ENCODE data around the gene UGT1A6. TPM values are rescaled to one million over a fixed set of nuclear protein-coding genes. Genes with fewer than 3 reads are reported as not detected.
"Not testable (repeated sequence)": the region's sequence is repeated elsewhere in the genome, so short reads cannot be mapped to it uniquely, and the experiment has no call there.

Gene UGT1A6
- polyA plus RNA-seq, 2 of the 4 experiments (the other 2 are of a cell fraction) = 2.5 to 3.5 TPM

DNA sequence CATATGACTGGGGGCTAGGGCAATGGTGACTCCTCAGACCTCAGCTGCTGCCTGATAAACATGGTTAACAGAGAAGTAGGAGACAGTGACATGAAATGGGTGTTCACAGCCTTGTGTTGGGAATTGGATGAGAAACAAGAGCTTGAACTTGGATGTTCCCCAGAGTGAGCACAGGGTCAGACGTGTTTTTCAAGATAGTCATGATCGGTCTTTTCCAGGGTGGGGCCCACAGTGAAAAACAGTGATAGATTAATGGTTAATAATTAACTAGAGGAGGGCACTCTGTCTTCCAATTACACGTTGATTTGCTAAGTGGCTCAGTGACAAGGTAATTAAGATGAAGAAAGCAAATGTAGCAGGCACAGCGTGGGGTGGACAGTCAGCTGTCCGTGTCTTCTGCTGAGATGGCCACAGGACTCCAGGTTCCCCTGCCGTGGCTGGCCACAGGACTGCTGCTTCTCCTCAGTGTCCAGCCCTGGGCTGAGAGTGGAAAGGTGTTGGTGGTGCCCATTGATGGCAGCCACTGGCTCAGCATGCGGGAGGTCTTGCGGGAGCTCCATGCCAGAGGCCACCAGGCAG lies 36.1 kb downstream of the UGT1A6 start, which contains the start of gene UGT1A3:
TSS of gene UGT1A3 (plus strand) at position 320 of the 579 bp plus-strand sequence. CDS start at position 405, 85 bp downstream.
- 85% methylated on average over 8 of the region's 8 CpGs for WGBS (ENCODE audit: missing lambda C conversion rate)
- no peak for TF ChIP-seq KDM5A (IDR thresholded peaks at IDR 0.05)
- TF ChIP-seq TP53 (CRISPR knock-in tag; IDR thresholded peaks at IDR 0.05) = no peak
- TF ChIP-seq FOXS1 (CRISPR knock-in tag; IDR thresholded peaks at IDR 0.05) = no peak
- no peak for TF ChIP-seq HDAC2 (IDR thresholded peaks at IDR 0.05)
- no peak for TF ChIP-seq RFX5 (IDR thresholded peaks at IDR 0.05)
- no peak for TF ChIP-seq JUNB (IDR thresholded peaks at IDR 0.05)
- TF ChIP-seq EP300 (IDR thresholded peaks at IDR 0.05) = no peak
- TF ChIP-seq HOXB5 (CRISPR knock-in tag; IDR thresholded peaks at IDR 0.05) = no peak
- no peak for TF ChIP-seq PHF8 (IDR thresholded peaks at IDR 0.05; ENCODE audit: borderline replicate concordance, low read depth)
- no peak for TF ChIP-seq CHD2 (IDR thresholded peaks at IDR 0.05; ENCODE audit: low read length, partially characterized antibody)
- TF ChIP-seq NPAS2 (CRISPR knock-in tag; IDR thresholded peaks at IDR 0.05; ENCODE audit: borderline replicate concordance) = no peak
- TF ChIP-seq EHMT2 (IDR thresholded peaks at IDR 0.05; ENCODE audit: low read depth) = no peak
- TF ChIP-seq, protein P1, sequence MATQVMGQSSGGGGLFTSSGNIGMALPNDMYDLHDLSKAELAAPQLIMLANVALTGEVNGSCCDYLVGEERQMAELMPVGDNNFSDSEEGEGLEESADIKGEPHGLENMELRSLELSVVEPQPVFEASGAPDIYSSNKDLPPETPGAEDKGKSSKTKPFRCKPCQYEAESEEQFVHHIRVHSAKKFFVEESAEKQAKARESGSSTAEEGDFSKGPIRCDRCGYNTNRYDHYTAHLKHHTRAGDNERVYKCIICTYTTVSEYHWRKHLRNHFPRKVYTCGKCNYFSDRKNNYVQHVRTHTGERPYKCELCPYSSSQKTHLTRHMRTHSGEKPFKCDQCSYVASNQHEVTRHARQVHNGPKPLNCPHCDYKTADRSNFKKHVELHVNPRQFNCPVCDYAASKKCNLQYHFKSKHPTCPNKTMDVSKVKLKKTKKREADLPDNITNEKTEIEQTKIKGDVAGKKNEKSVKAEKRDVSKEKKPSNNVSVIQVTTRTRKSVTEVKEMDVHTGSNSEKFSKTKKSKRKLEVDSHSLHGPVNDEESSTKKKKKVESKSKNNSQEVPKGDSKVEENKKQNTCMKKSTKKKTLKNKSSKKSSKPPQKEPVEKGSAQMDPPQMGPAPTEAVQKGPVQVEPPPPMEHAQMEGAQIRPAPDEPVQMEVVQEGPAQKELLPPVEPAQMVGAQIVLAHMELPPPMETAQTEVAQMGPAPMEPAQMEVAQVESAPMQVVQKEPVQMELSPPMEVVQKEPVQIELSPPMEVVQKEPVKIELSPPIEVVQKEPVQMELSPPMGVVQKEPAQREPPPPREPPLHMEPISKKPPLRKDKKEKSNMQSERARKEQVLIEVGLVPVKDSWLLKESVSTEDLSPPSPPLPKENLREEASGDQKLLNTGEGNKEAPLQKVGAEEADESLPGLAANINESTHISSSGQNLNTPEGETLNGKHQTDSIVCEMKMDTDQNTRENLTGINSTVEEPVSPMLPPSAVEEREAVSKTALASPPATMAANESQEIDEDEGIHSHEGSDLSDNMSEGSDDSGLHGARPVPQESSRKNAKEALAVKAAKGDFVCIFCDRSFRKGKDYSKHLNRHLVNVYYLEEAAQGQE (IDR thresholded peaks at IDR 0.05) = no peak
- TF ChIP-seq SREBF2 (IDR thresholded peaks at IDR 0.05) = no peak
- TF ChIP-seq ESRRA (IDR thresholded peaks at IDR 0.05; ENCODE audit: borderline replicate concordance, low read length) = no peak
- no peak for TF ChIP-seq RCOR1 (IDR thresholded peaks at IDR 0.05; ENCODE audit: low read depth, low read length)
- TF ChIP-seq FOSL2 (IDR thresholded peaks at IDR 0.05) = no peak
- TF ChIP-seq FOSL2 (CRISPR knock-in tag; IDR thresholded peaks at IDR 0.05) = no peak
- TF ChIP-seq HOXA7 (CRISPR knock-in tag; IDR thresholded peaks at IDR 0.05) = no peak
- peak within 1 kb of the TSS; percentile 41 to 60; a peak in 4 of 6 replicates for H3K27ac ChIP-seq
- 0 out of 3 replicates have a peak, but pooled peaks cover 4% of the 10 kb centered on the region for H3K9me3 ChIP-seq
- no peak for DNase-seq (ENCODE audit: low read depth in 1 of 2, low spot score in 1 of 2)
- ChIA-PET POLR2A (no interaction called here), CTCF (interaction anchor here (1.2 to 1.5 kb wide), 2 partner anchors 17 to 155 kb away, joined by 3 to 4 read pairs; no protein-coding TSS in a partner anchor)
- peaks cover 11% of the 10 kb centered on the region; the same call in 2 of the 3 replicates for H3K4me1 ChIP-seq
- no peak; a peak in 1 of 6 replicates for ATAC-seq
- H3K4me2 ChIP-seq = no peak within 1 kb of the TSS
- FAIRE-seq = no peak
- no peak within 1 kb of the TSS for H3K4me3 ChIP-seq

DNA sequence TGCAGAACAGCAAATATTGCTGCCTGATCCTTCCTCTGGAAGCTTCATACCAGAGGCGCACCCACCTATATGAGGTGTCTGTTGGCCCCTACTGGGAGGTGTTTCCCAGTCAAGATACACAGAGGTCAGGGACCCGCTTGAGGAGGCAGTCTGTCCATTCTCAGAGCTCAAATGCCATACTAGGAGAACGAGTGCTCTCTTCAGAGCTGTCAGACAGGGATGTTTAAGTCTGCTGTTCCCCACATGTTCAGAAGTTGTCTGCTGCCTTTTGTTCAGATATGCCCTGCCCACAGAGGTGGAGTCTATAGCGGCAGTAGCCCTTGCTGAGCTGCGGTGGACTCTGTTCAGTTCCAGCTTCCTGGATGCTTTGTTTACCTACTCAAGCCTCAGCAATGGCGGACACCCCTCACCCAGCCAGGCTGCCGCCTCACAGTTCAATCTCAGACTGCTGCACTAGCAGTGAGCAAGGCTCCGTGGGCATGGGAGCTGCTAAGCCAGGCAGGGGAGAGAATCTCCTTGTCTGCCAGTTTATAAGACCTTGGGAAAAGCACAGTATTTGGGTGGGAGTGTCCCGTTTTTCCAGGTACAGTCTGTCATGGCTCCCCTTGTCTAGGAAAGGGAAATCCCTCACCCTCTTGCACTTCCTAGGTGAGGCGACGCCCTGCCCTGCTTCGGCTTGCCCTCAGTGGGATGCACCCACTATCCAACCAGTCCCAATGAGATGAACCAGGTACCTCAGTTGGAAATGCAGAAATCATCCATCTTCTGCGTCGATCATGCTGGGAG lies 44.4 kb downstream of the UGT1A6 start:
- peaks cover 48% of the 10 kb centered on the region for H3K9me3 ChIP-seq
- not testable (repeated sequence) for FAIRE-seq
- WGBS (ENCODE audit: missing lambda C conversion rate) = 86% methylated on average over 14 of the region's 14 CpGs

DNA sequence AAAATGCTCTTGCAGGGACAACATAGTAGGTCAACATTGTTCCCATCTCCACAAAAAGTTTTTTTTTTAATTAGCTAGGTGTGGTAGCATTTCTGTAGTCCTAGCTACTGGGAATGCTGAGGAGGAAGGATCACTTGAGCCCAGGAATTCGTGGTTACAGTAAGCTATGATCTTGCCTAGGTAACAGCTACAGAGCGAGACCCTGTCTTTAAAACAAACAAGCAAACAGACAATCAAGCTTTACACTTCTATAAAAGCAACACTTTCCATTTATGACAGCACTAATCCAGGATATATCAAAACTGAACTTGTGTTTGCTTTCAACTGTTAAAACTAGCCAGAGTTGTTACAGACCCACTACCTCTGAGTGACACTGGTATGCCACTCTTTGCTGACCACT lies 48.2 kb downstream of the UGT1A6 start:
- Histone ChIP-seq H3K9me3 (peaks cover 64% of the 10 kb centered on the region), H3K4me1 (peaks cover 23% of the 10 kb centered on the region), H3K4me2 (no peak overlapping the region), H3K27ac (peak overlapping the region; percentile 64 to 89; a peak in 5 of 6 replicates), H3K4me3 (no peak overlapping the region)
- ChIA-PET CTCF (interaction anchor here (1.1 kb wide), 1 partner anchor 19 kb away, joined by 3 read pairs; no protein-coding TSS in a partner anchor), POLR2A (no interaction called here)
- ATAC-seq = no peak
- 86% methylated on average over 2 of the region's 2 CpGs for WGBS (ENCODE audit: missing lambda C conversion rate)
- DNase-seq (ENCODE audit: low read depth in 1 of 2, low spot score in 1 of 2) = no peak
- FAIRE-seq = no peak
- TF ChIP-seq EP300 (IDR thresholded peaks at IDR 0.05) (no peak), MAFK (IDR thresholded peaks at IDR 0.05; ENCODE audit: partially characterized antibody) (no peak), TFCP2L1 (CRISPR knock-in tag; IDR thresholded peaks at IDR 0.05) (no peak), ZFP36 (IDR thresholded peaks at IDR 0.05; ENCODE audit: borderline replicate concordance, partially characterized antibody) (no peak)
- TF ChIP-seq, protein P2, sequence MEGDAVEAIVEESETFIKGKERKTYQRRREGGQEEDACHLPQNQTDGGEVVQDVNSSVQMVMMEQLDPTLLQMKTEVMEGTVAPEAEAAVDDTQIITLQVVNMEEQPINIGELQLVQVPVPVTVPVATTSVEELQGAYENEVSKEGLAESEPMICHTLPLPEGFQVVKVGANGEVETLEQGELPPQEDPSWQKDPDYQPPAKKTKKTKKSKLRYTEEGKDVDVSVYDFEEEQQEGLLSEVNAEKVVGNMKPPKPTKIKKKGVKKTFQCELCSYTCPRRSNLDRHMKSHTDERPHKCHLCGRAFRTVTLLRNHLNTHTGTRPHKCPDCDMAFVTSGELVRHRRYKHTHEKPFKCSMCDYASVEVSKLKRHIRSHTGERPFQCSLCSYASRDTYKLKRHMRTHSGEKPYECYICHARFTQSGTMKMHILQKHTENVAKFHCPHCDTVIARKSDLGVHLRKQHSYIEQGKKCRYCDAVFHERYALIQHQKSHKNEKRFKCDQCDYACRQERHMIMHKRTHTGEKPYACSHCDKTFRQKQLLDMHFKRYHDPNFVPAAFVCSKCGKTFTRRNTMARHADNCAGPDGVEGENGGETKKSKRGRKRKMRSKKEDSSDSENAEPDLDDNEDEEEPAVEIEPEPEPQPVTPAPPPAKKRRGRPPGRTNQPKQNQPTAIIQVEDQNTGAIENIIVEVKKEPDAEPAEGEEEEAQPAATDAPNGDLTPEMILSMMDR (IDR thresholded peaks at IDR 0.05) = no peak
- TF ChIP-seq, protein P1 (IDR thresholded peaks at IDR 0.05) = no peak

More for the DNA sequence above, 44.4 kb downstream of the UGT1A6 start:
- H3K27ac ChIP-seq = peak overlapping the region; percentile 46 to 69; a peak in 5 of 6 replicates
- H3K4me1 ChIP-seq; H3K4me3 ChIP-seq; POLR2A ChIA-PET; H3K4me2 ChIP-seq; DNase-seq (ENCODE audit: low read depth in 1 of 2, low spot score in 1 of 2): not testable (repeated sequence)
- CTCF ChIA-PET = interaction anchor here (0.7 to 1.4 kb wide), 5 partner anchors 11 to 96 kb away, joined by 3 to 4 read pairs (median 3); no protein-coding TSS in a partner anchor
- 0 out of 6 replicates have a peak, but pooled peaks of 1 of the 2 experiments have one; percentile 29 for ATAC-seq

Data from A549 (cell line).